GM08714 (cell line): ENCODE results near the gene TNS3.

Source experiments
- H3K4me3 ChIP-seq: fragments of 200-500 bp; sonication (Bioruptor generic); 2 replicates; pipeline ENCODE4 v1.5.1; 2014; ENCODE audit warnings: mild to moderate bottlenecking, low read length, inconsistent platforms
- ZNF274 ChIP-seq: IDR thresholded peaks from 2 replicates; pipeline ENCODE4 v1.6.1; 2012; ENCODE audit warnings: mild to moderate bottlenecking, low read depth, low read length

TNS3 gene

DNA sequence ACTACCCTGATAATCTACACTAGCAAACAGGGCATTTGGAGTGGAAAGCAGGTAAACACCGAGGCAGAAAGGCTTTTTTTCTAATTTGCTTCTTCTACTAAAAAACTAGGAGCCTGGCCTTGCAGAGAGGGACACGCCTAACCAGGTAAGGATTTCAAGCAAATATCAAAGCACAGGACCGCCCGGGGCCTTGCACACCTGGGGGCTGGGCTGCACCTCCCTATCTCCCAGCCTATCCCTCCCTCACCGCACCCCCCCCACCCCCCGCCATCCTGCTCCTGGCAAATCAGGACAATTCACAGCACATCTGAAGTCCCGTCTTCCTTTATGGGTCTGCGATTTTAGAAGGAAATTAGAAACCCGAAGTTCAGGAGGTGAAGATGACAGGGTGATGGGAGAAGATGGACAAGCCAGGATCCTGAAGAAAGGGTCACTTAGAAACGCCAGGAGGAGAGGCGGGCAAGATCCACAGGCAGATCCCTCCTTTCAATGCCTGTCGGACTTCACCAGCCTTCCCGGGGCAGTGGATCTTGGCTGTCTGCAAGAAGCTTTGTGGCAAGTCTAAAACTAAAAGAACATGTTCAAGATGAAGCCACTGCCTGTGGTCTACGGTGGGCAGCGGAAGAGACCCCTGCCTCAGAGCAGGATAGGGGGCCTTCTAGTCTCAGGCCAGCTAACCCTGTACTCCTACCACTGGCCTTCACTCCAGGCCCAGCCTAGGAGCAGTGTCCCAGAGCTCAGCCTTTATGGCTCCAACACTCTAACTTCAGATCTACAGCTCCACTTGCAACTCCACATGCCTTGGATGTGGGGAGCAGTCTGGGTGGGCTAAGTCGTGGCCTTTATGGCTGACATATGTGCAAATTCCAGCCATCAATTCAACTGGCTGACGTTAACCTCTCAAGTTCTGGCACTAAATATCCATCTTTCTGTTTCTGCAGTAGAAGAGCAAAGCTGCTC lies 43.9 kb downstream of the TNS3 start:
- H3K4me3 ChIP-seq = no peak overlapping the region
- TF ChIP-seq ZNF274 = no peak

DNA sequence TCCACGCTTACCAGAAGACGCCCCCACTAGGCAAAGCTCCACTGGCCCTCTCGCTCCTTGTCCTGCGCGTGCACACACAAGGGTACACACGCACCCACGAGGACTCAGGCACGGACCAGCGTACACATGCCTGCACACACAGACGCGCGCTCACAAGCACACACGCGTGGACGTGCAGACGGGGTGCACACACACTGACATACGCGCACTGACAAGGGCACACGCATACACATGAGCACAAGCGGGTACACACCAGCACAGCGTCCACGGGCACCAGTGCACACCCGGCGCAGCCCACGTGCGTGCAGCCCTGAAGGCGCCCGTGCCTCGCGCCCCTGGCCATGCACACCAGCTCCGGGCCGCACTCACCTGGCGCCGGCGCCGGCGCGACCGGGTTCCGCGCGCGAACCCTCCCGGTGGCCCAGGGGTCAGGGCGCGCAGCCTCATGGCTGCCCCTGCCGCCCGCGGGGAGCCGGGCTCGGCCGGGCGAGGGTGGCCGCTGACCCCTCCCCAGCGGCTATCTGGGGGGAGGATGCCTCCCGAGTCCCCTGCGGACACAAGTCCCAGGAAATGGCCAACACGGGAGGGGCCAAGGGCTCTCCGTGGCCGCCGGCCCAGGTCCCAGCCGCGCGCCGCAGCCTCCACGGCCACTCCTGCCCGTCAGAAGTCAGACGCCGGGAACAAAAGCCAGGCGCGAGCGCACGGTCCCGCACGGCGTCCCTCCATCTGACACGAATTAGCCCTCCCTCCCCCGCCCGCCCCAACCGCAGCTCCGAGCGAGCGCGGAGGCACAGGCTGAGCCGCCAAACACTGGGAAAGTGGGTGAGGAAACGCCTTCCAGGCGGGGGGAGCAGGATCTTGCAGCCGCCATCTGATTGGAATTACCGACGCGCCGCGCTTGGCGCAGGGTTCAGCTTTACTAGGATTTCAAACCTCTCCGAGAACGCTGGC lies 45.0 kb downstream of the TNS3 start:
- no peak for TF ChIP-seq ZNF274
- no peak overlapping the region for H3K4me3 ChIP-seq

DNA sequence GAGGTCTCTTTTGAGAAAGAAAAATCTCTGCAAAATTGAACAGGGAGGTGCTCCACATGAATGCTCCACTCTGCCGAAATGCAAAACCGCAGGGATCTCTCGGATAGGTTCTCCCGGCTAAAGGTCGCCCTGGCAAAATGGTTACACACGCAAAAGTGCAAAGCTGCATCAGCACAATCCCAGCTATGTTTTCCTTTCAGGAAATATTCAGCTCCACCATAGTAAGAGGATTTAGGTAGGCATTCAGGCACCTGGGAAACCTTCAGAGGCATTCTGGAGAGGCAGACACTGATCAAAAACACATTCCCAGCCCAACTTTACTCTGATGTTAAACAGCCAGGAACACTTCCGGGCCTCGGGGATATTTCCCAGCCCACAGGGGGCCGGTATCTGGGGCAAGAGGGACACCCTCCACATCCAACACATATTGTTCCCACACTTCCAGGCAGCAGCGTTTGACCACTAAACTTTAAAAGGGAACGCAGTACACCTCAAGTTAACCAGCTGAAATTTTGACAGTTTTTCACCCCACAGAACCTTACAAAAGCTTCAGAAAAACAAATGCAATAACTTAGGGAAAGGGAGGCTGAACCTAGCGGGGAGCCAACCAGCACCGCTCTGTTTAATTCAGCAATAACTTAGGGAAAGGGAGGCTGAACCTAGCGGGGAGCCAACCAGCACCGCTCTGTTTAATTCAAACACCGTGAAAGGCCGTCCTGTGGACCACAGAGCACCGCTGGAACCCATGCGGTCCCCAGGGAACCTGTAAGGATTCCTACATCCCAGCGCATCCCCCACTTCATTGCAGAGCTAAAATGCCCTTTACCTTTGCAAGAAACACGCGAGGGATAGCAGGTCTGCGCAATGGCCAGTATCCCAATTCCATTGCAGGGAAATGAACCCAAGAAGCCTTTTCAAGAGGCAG lies 45.9 kb downstream of the TNS3 start:
- H3K4me3 ChIP-seq = no peak overlapping the region
- TF ChIP-seq ZNF274 = no peak

DNA sequence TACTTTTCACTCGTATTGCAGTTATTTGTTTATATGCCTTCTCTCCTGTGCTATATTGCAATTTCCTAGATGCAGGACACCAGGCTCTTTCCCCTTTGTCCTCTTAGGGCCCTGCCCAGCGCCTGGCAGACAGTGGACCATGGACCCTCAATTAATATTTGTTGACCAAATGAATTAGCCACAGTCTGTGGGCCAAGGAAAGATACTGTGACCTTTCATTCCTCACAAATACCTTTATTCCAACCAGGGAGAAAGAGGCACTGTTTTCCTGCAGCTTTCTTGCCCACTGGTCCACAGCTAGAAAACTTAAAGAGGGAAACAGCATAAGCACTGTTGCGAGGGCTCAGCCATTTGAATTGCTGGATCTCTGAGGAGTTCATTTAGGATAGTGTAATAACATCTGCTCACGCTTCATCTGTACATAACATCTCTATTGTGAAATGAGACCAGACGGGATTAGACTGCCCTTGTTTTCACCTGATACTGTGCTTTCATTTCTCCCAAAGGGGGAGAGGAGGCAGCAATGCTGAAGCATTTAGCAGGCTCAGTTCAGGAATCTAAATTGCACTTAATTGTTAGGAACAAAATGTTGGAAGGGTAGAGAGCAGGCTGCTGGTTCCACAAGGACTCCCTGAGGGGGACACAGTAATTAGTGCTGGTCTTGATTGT lies 46.7 kb downstream of the TNS3 start:
- H3K4me3 ChIP-seq = no peak overlapping the region
- TF ChIP-seq ZNF274 = no peak

DNA sequence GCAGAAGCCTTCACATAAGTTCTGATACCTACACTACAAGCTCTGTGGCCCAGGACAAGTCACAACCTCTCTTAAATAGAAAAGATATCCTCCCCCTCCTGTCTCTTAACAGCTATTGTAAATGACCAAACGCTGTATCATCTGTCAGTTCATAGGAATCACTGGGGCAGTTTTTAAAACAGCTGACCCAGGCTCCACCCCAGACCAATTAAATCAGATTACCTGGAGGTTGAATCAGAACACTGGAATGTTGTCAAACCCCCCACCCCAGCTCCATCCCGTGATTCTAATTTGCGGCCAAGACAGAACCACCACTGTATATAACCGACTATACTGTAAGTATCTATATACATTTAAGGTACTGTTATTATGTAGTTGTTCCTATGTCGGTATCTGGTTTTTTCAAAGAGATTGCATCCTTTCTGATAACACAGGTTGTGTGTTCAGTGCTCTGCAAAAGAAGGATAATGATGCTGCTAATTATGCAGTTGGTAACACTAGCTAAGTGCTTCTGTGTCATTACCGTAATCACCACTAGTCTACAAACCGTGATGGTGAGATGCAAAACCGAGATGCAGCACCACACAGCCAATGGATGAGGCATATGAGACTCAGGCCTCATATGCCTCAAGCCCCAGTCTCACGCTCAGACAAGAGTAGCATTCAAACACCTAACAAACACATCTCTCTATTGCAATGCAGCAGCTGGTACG lies 47.4 kb downstream of the TNS3 start:
- H3K4me3 ChIP-seq = no peak overlapping the region
- TF ChIP-seq ZNF274 = no peak

DNA sequence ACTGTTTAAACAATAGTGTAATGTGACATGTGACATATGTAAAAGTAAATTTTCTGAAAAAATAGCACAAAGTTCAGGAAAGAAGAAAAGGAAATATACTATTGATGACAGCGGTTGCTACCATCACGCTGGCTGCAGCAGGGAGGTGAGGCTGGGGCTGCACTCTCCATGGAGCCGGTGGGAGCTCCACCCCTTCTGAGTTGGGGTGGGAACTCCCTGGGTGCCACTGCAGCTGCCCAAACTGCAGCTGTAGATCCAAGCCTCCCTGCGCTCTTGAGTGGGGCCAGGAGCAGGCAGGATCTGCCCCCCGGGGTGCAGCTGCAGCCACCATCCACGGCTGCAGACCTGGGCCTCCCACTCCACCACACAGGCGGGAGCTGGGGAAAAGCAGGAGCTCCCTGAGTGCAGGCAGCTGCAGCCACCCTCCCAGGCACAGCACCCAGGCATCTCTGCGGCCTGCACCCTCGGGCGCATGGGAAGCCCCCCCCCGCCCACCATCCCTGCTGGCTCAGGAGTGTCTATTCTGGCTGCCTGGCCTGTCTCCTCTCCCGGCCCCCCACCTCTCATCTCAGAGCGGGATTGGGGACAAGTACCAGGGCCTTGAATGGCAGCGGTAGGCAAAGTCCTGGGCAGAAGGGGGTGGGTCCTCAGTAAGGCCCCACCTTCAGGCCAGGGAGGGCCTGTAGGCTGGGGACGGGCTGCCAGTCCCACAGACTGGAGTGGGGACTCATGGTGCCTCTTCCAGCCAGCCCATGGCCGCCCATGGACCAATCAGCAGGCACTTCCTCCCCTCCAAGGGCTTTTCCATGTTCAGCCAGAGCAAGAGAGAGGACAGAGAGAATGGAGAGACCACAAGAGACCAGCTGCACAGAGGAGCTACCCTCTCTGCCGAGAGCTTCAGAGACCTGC lies 50.1 kb downstream of the TNS3 start:
- TF ChIP-seq ZNF274 = no peak
- H3K4me3 ChIP-seq = no peak overlapping the region

DNA sequence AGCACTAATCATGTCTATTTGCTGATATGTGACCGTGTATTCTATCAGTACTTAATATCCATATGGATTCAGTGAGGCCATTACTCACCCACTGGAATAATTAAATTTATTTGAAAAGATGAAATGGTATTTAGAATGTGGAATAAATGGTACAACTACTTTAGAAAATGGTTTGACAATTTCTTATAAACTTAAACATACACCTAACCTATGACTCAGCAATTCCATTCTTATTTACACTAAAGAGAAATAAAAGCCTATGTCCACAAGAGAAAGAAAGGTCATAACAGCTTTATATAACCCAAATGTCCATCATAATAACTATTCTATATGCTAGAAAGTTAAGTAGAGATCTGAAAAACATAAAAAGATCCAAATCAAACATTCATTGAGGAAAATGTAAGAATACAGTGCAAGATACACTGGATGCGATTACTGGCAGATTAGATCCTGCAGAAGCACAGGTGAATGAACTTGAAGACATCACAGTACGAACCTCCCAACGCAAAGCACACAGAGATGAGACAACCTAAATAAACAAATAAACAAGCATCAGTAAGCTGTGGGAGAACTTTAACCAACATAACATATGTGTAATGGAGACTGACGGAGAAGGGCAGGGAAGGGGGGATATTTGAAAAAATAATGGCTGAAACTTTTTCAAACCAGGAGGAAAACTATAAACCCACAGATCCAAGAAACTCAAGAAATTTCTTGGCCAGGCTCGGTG lies 51.9 kb downstream of the TNS3 start:
- no peak overlapping the region for H3K4me3 ChIP-seq
- no peak for TF ChIP-seq ZNF274

DNA sequence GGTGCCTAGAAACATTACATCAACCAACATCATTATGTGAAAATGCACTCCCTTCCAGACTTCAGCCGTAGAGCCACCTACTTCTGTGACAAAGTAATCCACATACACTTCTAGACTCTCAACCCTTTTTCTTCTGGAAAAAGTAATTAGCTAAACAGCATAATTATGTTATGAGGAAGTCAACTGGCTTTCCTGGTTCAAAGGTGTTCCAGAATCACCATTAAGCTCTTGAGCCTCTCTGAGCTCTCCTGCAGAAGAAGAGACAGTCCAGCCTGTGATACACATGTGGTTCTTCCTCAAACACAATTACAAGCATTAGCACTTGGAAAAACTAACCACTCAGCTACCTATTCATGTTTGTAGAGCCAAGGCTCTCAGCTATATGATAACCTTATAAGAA lies 52.5 kb downstream of the TNS3 start:
- TF ChIP-seq ZNF274 = no peak

DNA sequence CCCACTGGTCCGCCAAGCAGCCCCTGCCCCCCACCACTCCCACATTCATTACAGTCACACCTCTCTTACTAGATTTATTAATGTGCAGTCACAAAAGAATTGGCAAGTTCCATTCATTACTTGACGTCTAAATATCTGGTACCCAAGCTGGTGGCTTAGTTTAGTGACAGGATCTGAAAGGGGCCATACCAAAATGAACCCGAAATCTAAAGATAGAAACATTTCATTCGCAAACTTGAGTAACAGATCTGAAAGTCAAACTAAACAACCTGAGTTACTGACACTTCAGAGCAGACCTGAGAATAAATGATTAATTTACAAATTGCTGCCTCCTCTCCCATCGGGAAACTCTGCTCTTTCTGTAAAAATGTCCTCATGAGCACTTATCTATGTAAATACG lies 53.4 kb downstream of the TNS3 start:
- no peak for TF ChIP-seq ZNF274
- H3K4me3 ChIP-seq = no peak overlapping the region

More for the DNA sequence above, 52.5 kb downstream of the TNS3 start:
- no peak overlapping the region for H3K4me3 ChIP-seq

DNA sequence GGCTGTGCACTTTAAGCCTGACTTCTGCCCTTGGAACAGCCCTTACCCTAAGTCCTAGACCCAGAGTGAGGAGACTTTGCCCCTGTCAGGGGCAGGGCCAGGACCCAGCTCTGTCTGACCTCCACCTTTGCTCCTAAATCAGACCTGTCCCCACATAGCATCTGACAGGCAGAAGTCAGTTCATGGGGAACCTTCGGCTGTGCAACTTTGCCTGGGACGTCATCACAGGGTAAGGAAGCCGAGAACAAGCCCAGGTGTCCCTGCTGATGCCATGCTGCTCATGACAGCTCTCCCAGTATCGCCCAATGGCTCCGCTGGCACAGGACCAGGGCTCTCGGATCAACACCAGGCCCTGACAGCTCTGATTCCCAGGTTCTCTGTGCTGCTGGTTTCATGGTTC lies 55.4 kb downstream of the TNS3 start:
- TF ChIP-seq ZNF274 = no peak
- H3K4me3 ChIP-seq = no peak overlapping the region

DNA sequence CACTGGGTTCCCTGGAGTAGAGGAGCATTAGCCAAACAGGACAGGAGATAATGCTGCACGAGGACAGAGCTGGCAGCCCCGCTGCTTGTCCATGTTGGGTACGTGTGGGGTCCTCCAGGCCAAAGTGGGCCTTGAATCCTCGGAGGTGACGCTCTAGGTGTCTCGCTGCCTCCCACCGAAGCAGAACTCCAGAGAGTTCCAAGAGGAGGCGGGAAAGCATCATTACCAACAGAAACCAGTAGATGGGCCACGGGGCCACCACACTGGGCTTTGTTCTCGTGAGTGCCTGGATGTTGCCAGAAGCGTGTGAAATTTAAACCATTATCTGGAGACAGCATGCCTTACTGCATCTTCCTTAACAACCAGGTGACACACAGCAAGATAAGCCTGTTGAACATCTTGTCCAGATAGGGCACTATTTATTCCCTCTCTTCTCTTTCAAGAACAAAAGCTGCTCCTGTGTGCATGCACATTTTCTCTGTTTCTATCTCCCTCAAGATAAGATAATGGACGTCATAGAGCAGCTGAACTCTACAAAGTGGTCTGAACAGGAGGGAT lies 56.8 kb downstream of the TNS3 start:
- no peak for TF ChIP-seq ZNF274
- H3K4me3 ChIP-seq = no peak overlapping the region
